Measurements from ENCODE around the gene KAT2A. TPM values are rescaled to one million over a fixed set of nuclear protein-coding genes. Genes with fewer than 3 reads are reported as not detected.

Gene KAT2A
- total and polyA plus RNA-seq, 7 experiments from 2014 or later = 6.6 to 71.1 (median 48.6) TPM

Other genes with a start within 250 kb of the KAT2A start
- 100 to 1,000 TPM in 1 of 5 experiments, 10 to 100 TPM in 4; 59.2 to 154 (median 70.8) TPM for gene ACLY, start 202.4 kb downstream of the KAT2A start, total RNA-seq
- gene ACLY, start 202.4 kb downstream of the KAT2A start, polyA plus RNA-seq = 10 to 100 TPM; 42.7 to 51.9 TPM
- gene ODAD4, start 190.8 kb downstream of the KAT2A start, total RNA-seq = 1 to 10 TPM in 3 of 5 experiments, under 1 TPM in 1, not detected in 1; 0.16 to 4.1 (median 1.6) TPM
- gene ODAD4, start 190.8 kb downstream of the KAT2A start, polyA plus RNA-seq = under 1 TPM; 0.10 to 0.40 TPM
- gene CNP, start 154.6 kb downstream of the KAT2A start, total RNA-seq = 10 to 100 TPM; 29.6 to 86.3 (median 32.5) TPM
- gene CNP, start 154.6 kb downstream of the KAT2A start, polyA plus RNA-seq = 10 to 100 TPM; 32.3 to 34.2 TPM
- 100 to 1,000 TPM in 4 of 5 experiments, 10 to 100 TPM in 1; 99.4 to 145 (median 109) TPM for gene DNAJC7, start 103.9 kb downstream of the KAT2A start, total RNA-seq
- gene DNAJC7, start 103.9 kb downstream of the KAT2A start, polyA plus RNA-seq = 10 to 100 TPM; 65.4 to 77.7 TPM
- 10 to 100 TPM; 14.3 to 24.0 (median 20.4) TPM for gene NKIRAS2, start 101.3 kb downstream of the KAT2A start, total RNA-seq
- gene NKIRAS2, start 101.3 kb downstream of the KAT2A start, polyA plus RNA-seq = 10 to 100 TPM; 24.6 to 30.5 TPM
- gene C17orf113, start 70.8 kb downstream of the KAT2A start, total RNA-seq = 1 to 10 TPM in 1 of 5 experiments, under 1 TPM in 4; 0.10 to 1.0 (median 0.67) TPM
- gene C17orf113, start 70.8 kb downstream of the KAT2A start, polyA plus RNA-seq = under 1 TPM; 0.14 to 0.28 TPM
- under 1 TPM in 4 of 5 experiments, not detected in 1; 0.15 to 0.45 (median 0.23) TPM for gene ZNF385C, start 22.9 kb downstream of the KAT2A start, total RNA-seq
- gene ZNF385C, start 22.9 kb downstream of the KAT2A start, polyA plus RNA-seq = not detected
- gene DHX58, start 8.7 kb downstream of the KAT2A start, total RNA-seq = 10 to 100 TPM; 36.0 to 80.5 (median 53.5) TPM
- gene DHX58, start 8.7 kb downstream of the KAT2A start, polyA plus RNA-seq = 10 to 100 TPM; 10.1 to 24.7 TPM
- under 1 TPM in 2 of 5 experiments, not detected in 3; 0.12 to 0.16 TPM for gene HSPB9, start 1.4 kb upstream of the KAT2A start, total RNA-seq
- under 1 TPM in 1 of 2 donors, not detected in 1; 0.10 TPM for gene HSPB9, start 1.4 kb upstream of the KAT2A start, polyA plus RNA-seq
- 10 to 100 TPM; 72.0 to 95.2 (median 75.4) TPM for gene RAB5C, start 33.6 kb upstream of the KAT2A start, total RNA-seq
- 10 to 100 TPM; 56.6 to 63.2 TPM for gene RAB5C, start 33.6 kb upstream of the KAT2A start, polyA plus RNA-seq
- gene KCNH4, start 59.8 kb upstream of the KAT2A start, total RNA-seq = under 1 TPM in 3 of 5 experiments, not detected in 2; 0.12 to 0.24 (median 0.16) TPM
- under 1 TPM in 1 of 2 donors, not detected in 1; 0.07 TPM for gene KCNH4, start 59.8 kb upstream of the KAT2A start, polyA plus RNA-seq
- not detected for gene HCRT, start 64.1 kb upstream of the KAT2A start, total RNA-seq
- gene HCRT, start 64.1 kb upstream of the KAT2A start, polyA plus RNA-seq = not detected
- gene GHDC, start 73.1 kb upstream of the KAT2A start, total RNA-seq = 10 to 100 TPM; 15.5 to 29.8 (median 19.9) TPM
- 10 to 100 TPM; 15.2 to 17.4 TPM for gene GHDC, start 73.1 kb upstream of the KAT2A start, polyA plus RNA-seq
- 100 to 1,000 TPM; 143 to 192 (median 183) TPM for gene STAT5B, start 155.0 kb upstream of the KAT2A start, total RNA-seq
- gene STAT5B, start 155.0 kb upstream of the KAT2A start, polyA plus RNA-seq = 100 to 1,000 TPM in 1 of 2 donors, 10 to 100 TPM in 1; 98.0 to 135 TPM
- 100 to 1,000 TPM; 111 to 162 (median 150) TPM for gene STAT5A, start 167.1 kb upstream of the KAT2A start, total RNA-seq
- gene STAT5A, start 167.1 kb upstream of the KAT2A start, polyA plus RNA-seq = 100 to 1,000 TPM in 1 of 2 donors, 10 to 100 TPM in 1; 72.8 to 150 TPM